ENCODE results near the gene RFC4.

The RFC4 gene

GRCh38 chr3:186743666-186744065, 62.6 kb downstream of the RFC4 start:
- no peak for DNase-seq (ENCODE audit: low read depth)
- no peak for TF ChIP-seq CTCF (IDR thresholded peaks at IDR 0.05; ENCODE audit: insufficient read depth, low read depth, low read length, missing control alignments)
- H3K4me3 ChIP-seq (ENCODE audit: low read depth, low read length), result no peak overlapping the region

- no peak overlapping the region for H3K4me3 ChIP-seq (ENCODE audit: low read depth, low read length)
- TF ChIP-seq CTCF (IDR thresholded peaks at IDR 0.05; ENCODE audit: insufficient read depth, low read depth, low read length, missing control alignments), result no peak
- DNase-seq (ENCODE audit: low read depth), result no peak
Observed at GRCh38 chr3:186742618-186743380, 63.5 kb downstream of the RFC4 start.
